Stimulated activated naive CD8-positive, alpha-beta T cell treated with anti-CD3 and anti-CD28 coated beads, Interleukin-15, Interleukin-2, amounts not matched to agents 100 ng/mL and 50 ng/mL, for 24 hours (primary cell): Measurements from ENCODE around the gene KANSL1.

Experiments
- H3K27ac Mint-ChIP-seq: one replicate; pipeline ENCODE4 v1.8.0; 2021; ENCODE audit warnings: mild to moderate bottlenecking, mixed read lengths
- H3K27me3 Mint-ChIP-seq: one replicate; pipeline ENCODE4 v1.8.0; 2021; ENCODE audit warnings: mixed read lengths
- H3K36me3 Mint-ChIP-seq: one replicate; pipeline ENCODE4 v1.8.0; 2021; ENCODE audit warnings: low read depth, mixed read lengths
- H3K4me1 Mint-ChIP-seq: one replicate; pipeline ENCODE4 v1.8.0; 2021; ENCODE audit warnings: low read depth, mixed read lengths
- H3K4me3 Mint-ChIP-seq: one replicate; pipeline ENCODE4 v1.8.0; 2021; ENCODE audit warnings: mild to moderate bottlenecking, mixed read lengths
- H3K9me3 Mint-ChIP-seq: one replicate; pipeline ENCODE4 v1.8.0; 2021; ENCODE audit warnings: mixed read lengths

KANSL1 gene

DNA sequence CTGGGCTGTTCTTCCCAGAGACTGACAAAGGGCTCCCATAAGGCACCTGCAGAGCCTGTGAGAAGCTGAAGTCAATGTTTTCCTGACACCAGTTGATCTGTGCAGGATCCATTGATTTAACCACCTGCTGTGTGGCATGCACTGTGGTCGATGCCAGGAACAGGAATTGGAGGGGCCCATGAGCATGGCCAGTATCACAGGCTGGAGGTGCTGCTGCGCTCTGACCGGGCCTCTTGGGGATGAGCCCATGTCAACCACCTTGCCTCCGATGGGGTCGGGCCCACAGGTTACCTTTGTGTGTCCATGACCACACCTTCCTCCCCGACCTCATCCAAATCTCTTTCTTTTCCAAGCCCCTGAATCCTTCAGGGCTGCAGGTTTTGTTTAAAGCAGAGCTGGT lies 212.4 kb downstream of the KANSL1 start:
- Mint-ChIP-seq H3K4me1 (no peaks in the 10 kb centered on the region), H3K4me3 (no peak overlapping the region), H3K9me3 (no peaks in the 10 kb centered on the region), H3K36me3 (no peaks in the 10 kb centered on the region), H3K27ac (no peak overlapping the region), H3K27me3 (no peaks in the 10 kb centered on the region)
